Psoas muscle (tissue), 8 donors: ENCODE data around the gene TMEM132A. TPM values are rescaled to one million over a fixed set of nuclear protein-coding genes. Genes with fewer than 3 reads are reported as not detected.
"Not testable (repeated sequence)": the region's sequence is repeated elsewhere in the genome, so short reads cannot be mapped to it uniquely, and the experiment has no call there.

Source experiments
- ATAC-seq, 4 donors: fragments of 200-7000 bp; cut with Tn5 transposase; one replicate each; pipeline ENCODE4 v1.9.1; 2020; ENCODE audit warnings: moderate library complexity in 3 of 4, mild to moderate bottlenecking in 2 of 4
- DNase-seq, 2 donors: peaks; one replicate each; pipeline ENCODE4 v3.0.0-alpha.2; 2020
- H3K27ac ChIP-seq: fragments of 200-600 bp; one replicate; pipeline ENCODE4 v1.8.0; 2022
- H3K27me3 ChIP-seq, 3 donors: fragments of 200-600 bp in 1 of 3; one replicate each; pipeline versions ENCODE4 v1.6.1 to v1.8.0; 2013 to 2022; ENCODE audit warnings: low read length in 2 of 3, mild to moderate bottlenecking in 2 of 3, moderate library complexity in 1 of 3; ENCODE audit not compliant: insufficient read depth in 3 of 3
- H3K36me3 ChIP-seq, 2 donors: fragments of 200-600 bp in 1 of 2; one replicate each; pipeline versions ENCODE4 v1.6.1 to v1.8.0; 2013 to 2022; ENCODE audit warnings: low read depth in 1 of 2, mild to moderate bottlenecking in 1 of 2, moderate library complexity in 1 of 2; ENCODE audit not compliant: insufficient read depth in 1 of 2
- H3K4me1 ChIP-seq: fragments of 200-600 bp; one replicate; pipeline ENCODE4 v1.8.0; 2022
- H3K4me3 ChIP-seq: fragments of 200-600 bp; one replicate; pipeline ENCODE4 v1.8.0; 2022; ENCODE audit warnings: mild to moderate bottlenecking
- H3K9me3 ChIP-seq: fragments of 200-600 bp; one replicate; pipeline ENCODE4 v1.8.0; 2022
- CTCF ChIP-seq: fragments of 200-600 bp; IDR thresholded peaks from one replicate; pipeline ENCODE4 v1.8.0; 2022; ENCODE audit warnings: antibody characterized with exemption
- WGBS, 3 donors: extraction: QIAGEN DNeasy Blood & Tissue Kit; methylation state at CpG; one replicate each; pipeline versions ENCODE4 v1.1.6 to v1.1.7; 2013; 5-methylcytosine and 5-hydroxymethylcytosine counted together
- intact Hi-C, 2 donors: fragments of 100-400 bp; cut with DNase I; formaldehyde crosslinking; loops; one replicate each; pipeline versions ENCODE4 v1.11.0 to v1.14.2; 2022
- polyA plus RNA-seq, 3 donors: library from polyadenylated mRNA; stranded (reverse); fragments of 200-250 nt; gene quantifications; one replicate each; pipeline ENCODE4 v1.2.3, GENCODE V29; 2013
- total RNA-seq, 4 donors: library from RNA; stranded (reverse); fragmentation: NEBNext Ultra II Directional in 2 of 4; extraction: Animal tissue kit (Norgen Biotek cat#: 25700) in 2 of 4; gene quantifications; one replicate each; pipeline versions ENCODE4 v1.2.1 to v1.2.4, GENCODE V29; 2021 to 2023
- donor health status: healthy with polysubstance abuse.
- donor health status: DM: no; HTN: no; CAD: no; lungs with moderate emphysema.
- donor health status: Bipolar disorder and iron deficiency.
- donor health status: healthy.
- donor health status: DM: yes; HTN: yes; CAD: no.
- donor health status: DM: no; HTN: no; CAD: no.
- donor health status: DM: no; HTN: no; CAD: no.
- donor health status: DM: yes; HTN: yes; CAD: no.

The TMEM132A gene
- total and polyA plus RNA-seq, 7 donors, result 2.0 to 7.7 (median 3.7) TPM

GRCh38 chr11:60972182-60973030, 48.1 kb downstream of the TMEM132A start:
- Histone ChIP-seq H3K9me3 (no peaks in the 10 kb centered on the region), H3K4me3 (no peak overlapping the region), H3K27ac (no peak overlapping the region), H3K36me3 (no peaks in the 10 kb centered on the region), H3K27me3 (no peaks in the 10 kb centered on the region), H3K4me1 (no peaks in the 10 kb centered on the region)
- no peak for DNase-seq
- 88% methylated on average over 15 of the region's 15 CpGs for WGBS, 3 donors
- no peak for ATAC-seq
- intact Hi-C loops, result no loop called here
- no peak for TF ChIP-seq CTCF

GRCh38 chr11:60973699-60974098, 49.4 kb downstream of the TMEM132A start:
- no peak for ATAC-seq
- no peak overlapping the region for H3K27ac ChIP-seq
- no peak overlapping the region for H3K4me3 ChIP-seq
- TF ChIP-seq CTCF, result no peak
- WGBS, 3 donors, result 80 to 84% (median 82%) methylated on average over 6 of the region's 6 CpGs
- H3K36me3 ChIP-seq, result no peaks in the 10 kb centered on the region
- H3K27me3 ChIP-seq, result no peaks in the 10 kb centered on the region
- H3K9me3 ChIP-seq, result no peaks in the 10 kb centered on the region
- DNase-seq, result no peak
- intact Hi-C loops, result no loop called here
- H3K4me1 ChIP-seq, result no peaks in the 10 kb centered on the region

- H3K9me3 ChIP-seq, H3K27ac ChIP-seq, H3K36me3 ChIP-seq, ATAC-seq, H3K4me1 ChIP-seq, intact Hi-C loops, DNase-seq, H3K4me3 ChIP-seq, H3K27me3 ChIP-seq: not testable (repeated sequence)
- WGBS, 3 donors, result 85 to 88% (median 85%) methylated on average over 13 of the region's 13 CpGs
These were observed 50.1 kb downstream of the TMEM132A start for GRCh38 chr11:60974316-60974715.

- DNase-seq (no peak), ATAC-seq (no peak)
- no peaks in the 10 kb centered on the region for H3K4me1 ChIP-seq
- no peak overlapping the region for H3K27ac ChIP-seq
- no peaks in the 10 kb centered on the region for H3K36me3 ChIP-seq
- intact Hi-C loops, result no loop called here
- H3K9me3 ChIP-seq, result no peaks in the 10 kb centered on the region
- no peak for TF ChIP-seq CTCF
- no peaks in the 10 kb centered on the region for H3K27me3 ChIP-seq
- 74 to 82% (median 82%) methylated on average over 6 of the region's 6 CpGs for WGBS, 3 donors
- no peak overlapping the region for H3K4me3 ChIP-seq
These were observed 50.5 kb downstream of the TMEM132A start for GRCh38 chr11:60974726-60975125.

GRCh38 chr11:60977224-60977623, 53.0 kb downstream of the TMEM132A start:
- intact Hi-C loops, result no loop called here
- Histone ChIP-seq H3K27ac (no peak overlapping the region), H3K9me3 (no peaks in the 10 kb centered on the region), H3K36me3 (no peaks in the 10 kb centered on the region), H3K4me1 (no peaks in the 10 kb centered on the region), H3K27me3 (no peaks in the 10 kb centered on the region), H3K4me3 (no peak overlapping the region)
- ATAC-seq, result no peak
- WGBS, 3 donors, result 72 to 79% (median 74%) methylated on average over 4 of the region's 4 CpGs
- DNase-seq, result no peak
- no peak for TF ChIP-seq CTCF
